GM12878 (cell line): ENCODE results near the gene FAXC. TPM values are rescaled to one million over a fixed set of nuclear protein-coding genes. Genes with fewer than 3 reads are reported as not detected.

Experiments
- ATAC-seq: fragments of 200-7000 bp; cut with Tn5 transposase; 3 replicates; pipeline ENCODE4 v1.9.1; 2020; ENCODE audit warnings: mild to moderate bottlenecking, moderate library complexity
- BruUV-seq: library from RNA; stranded (reverse); fragments of 400-500 nt; replicated peaks from 2 replicates; lab custom pipeline; 2021; lab: Mats Ljungman, UMichigan
- CTCF ChIA-PET: fragments of 300-600 bp; sonication (Branson Sonifier 250); formaldehyde crosslinking; extraction: SDS; loops from one replicate; lab custom pipeline; 2021; ENCODE audit warnings: inconsistent platforms; lab: Yijun Ruan, JAX
- POLR2A ChIA-PET: fragments of 350-600 bp; formaldehyde crosslinking; extraction: SDS; loops from one replicate; lab custom pipeline; 2021; ENCODE audit warnings: inconsistent platforms; lab: Charles Lee
- RAD21 ChIA-PET: fragments of 300-600 bp; sonication (Branson Sonifier 250); formaldehyde crosslinking; loops from one replicate; lab custom pipeline; 2023; ENCODE audit warnings: antibody characterized with exemption; ENCODE audit not compliant: unreplicated experiment; lab: Charles Lee
- SMC1A ChIA-PET: fragments of 300-600 bp; sonication (Branson Sonifier 250); formaldehyde crosslinking; loops from one replicate; lab custom pipeline; 2023; ENCODE audit not compliant: unreplicated experiment, uncharacterized antibody; lab: Charles Lee
- DNase-seq: peaks from one replicate; pipeline ENCODE4 v3.0.0-alpha.2; 2011; ENCODE audit warnings: low read depth, low spot score
- FAIRE-seq: peaks from 3 replicates; lab custom pipeline; 2011; peaks lifted over from hg19 to GRCh38; lab: Jason Lieb, UNC
- H2AFZ ChIP-seq: 2 replicates; pipeline ENCODE4 v1.6.0; 2011; ENCODE audit warnings: low read depth, low read length, control low read depth; ENCODE audit not compliant: control insufficient read depth
- H3K27ac ChIP-seq: 2 replicates; pipeline ENCODE4 v1.5.1; 2011; ENCODE audit warnings: control low read depth; ENCODE audit not compliant: control insufficient read depth, insufficient read depth
- H3K27me3 ChIP-seq, 2 experiments: replicated peaks in 1 of 2; 2 replicates each; pipeline versions ENCODE4 v1.6.0 to v1.6.1; 2011; ENCODE audit warnings: low read length in 1 of 2; ENCODE audit not compliant: control insufficient read depth in 2 of 2, insufficient read depth in 2 of 2
- H3K36me3 ChIP-seq, 2 experiments: 2 replicates each; pipeline ENCODE4 v1.5.1; 2011; ENCODE audit warnings: low read length in 1 of 2; ENCODE audit not compliant: control insufficient read depth in 2 of 2, insufficient read depth in 2 of 2
- H3K4me1 ChIP-seq: 2 replicates; pipeline ENCODE4 v1.6.1; 2011; ENCODE audit warnings: mild to moderate bottlenecking, low read length, moderate library complexity, mixed read lengths; ENCODE audit not compliant: control insufficient read depth, insufficient read depth
- H3K4me2 ChIP-seq: 2 replicates; pipeline ENCODE4 v1.6.0; 2011; ENCODE audit warnings: control low read depth; ENCODE audit not compliant: control insufficient read depth, insufficient read depth
- H3K4me3 ChIP-seq: fragments of 200-600 bp; sonication (generic); 2 replicates; pipeline ENCODE4 v1.5.1; 2016
- H3K79me2 ChIP-seq: 2 replicates; pipeline ENCODE4 v1.6.0; 2011; ENCODE audit warnings: low read length; ENCODE audit not compliant: control insufficient read depth, insufficient read depth
- H3K9ac ChIP-seq: 2 replicates; pipeline ENCODE4 v1.8.0; 2011; ENCODE audit warnings: low read length, control low read depth, mixed read lengths; ENCODE audit not compliant: control insufficient read depth, insufficient read depth
- H3K9me3 ChIP-seq: replicated peaks from 3 replicates; pipeline ENCODE4 v1.5.1; 2011; ENCODE audit warnings: mild to moderate bottlenecking, low read length; ENCODE audit not compliant: control insufficient read depth, insufficient read depth
- H4K20me1 ChIP-seq: 2 replicates; pipeline ENCODE4 v1.6.0; 2011; ENCODE audit not compliant: control insufficient read depth, insufficient read depth
- BCL11A ChIP-seq: IDR thresholded peaks from 2 replicates; pipeline ENCODE4 v1.6.1; 2011; ENCODE audit warnings: low read depth, low read length
- CHD1 ChIP-seq: IDR thresholded peaks from 2 replicates; pipeline ENCODE4 v1.6.1; 2012; ENCODE audit warnings: low read depth, low read length, improper control_type of control experiment
- FOS ChIP-seq: IDR thresholded peaks from 3 replicates; pipeline ENCODE4 v1.6.1; 2011; ENCODE audit warnings: borderline replicate concordance; ENCODE audit not compliant: insufficient read length; ENCODE audit errors: extremely low read depth
- HDAC2 ChIP-seq: fragments of 200-600 bp; sonication (generic); IDR thresholded peaks from 2 replicates; pipeline ENCODE4 v1.6.1; 2017
- MEF2A ChIP-seq: IDR thresholded peaks from 2 replicates; pipeline ENCODE4 v1.6.1; 2011; ENCODE audit warnings: low read depth, mild to moderate bottlenecking, low read length, moderate library complexity; ENCODE audit not compliant: insufficient read depth
- MTA2 ChIP-seq: fragments of 450-650 bp; IDR thresholded peaks from 2 replicates; pipeline ENCODE4 v1.6.1; 2016; ENCODE audit warnings: low read depth, mild to moderate bottlenecking, moderate library complexity
- NR2F1 ChIP-seq: fragments of 450-650 bp; conservative IDR thresholded peaks from 2 replicates; pipeline ENCODE4 v1.6.1; 2017; ENCODE audit warnings: mild to moderate bottlenecking
- RELA ChIP-seq: fragments of 450-650 bp; IDR thresholded peaks from 2 replicates; pipeline ENCODE4 v1.8.0; 2014; ENCODE audit warnings: borderline replicate concordance; ENCODE audit not compliant: partially characterized antibody
- SMAD5 ChIP-seq: IDR thresholded peaks from 2 replicates; pipeline ENCODE4 v1.6.1; 2016; ENCODE audit warnings: antibody characterized with exemption, low read depth
- TAF1 ChIP-seq: IDR thresholded peaks from 2 replicates; pipeline ENCODE4 v1.6.1; 2011; ENCODE audit warnings: mild to moderate bottlenecking, low read depth, low read length, borderline replicate concordance
- YY1 ChIP-seq: IDR thresholded peaks from 2 replicates; pipeline ENCODE4 v1.6.1; 2011; ENCODE audit warnings: low read depth, mild to moderate bottlenecking, low read length
- WGBS: methylation state at CpG from one replicate; pipeline ENCODE4 v1.1.6; 2016; ENCODE audit warnings: low lambda C conversion rate; ENCODE audit not compliant: insufficient replicate concordance, insufficient coverage; ENCODE audit errors: missing lambda C conversion rate; 5-methylcytosine and 5-hydroxymethylcytosine counted together
- in situ Hi-C: fragments of 300-500 bp; cut with MboI; formaldehyde crosslinking; loops from 9 replicates; pipeline ENCODE4 v1.14.3; 2018; ENCODE audit warnings: mixed read lengths
- intact Hi-C: fragments of 100-400 bp; cut with micrococcal nuclease; formaldehyde crosslinking; loops from one replicate; pipeline ENCODE4 v1.14.2; 2022; ENCODE audit not compliant: unreplicated experiment
- polyA plus RNA-seq, 11 experiments: library from polyadenylated mRNA; depleted of rRNA in 4 of 11; unstranded in 6 of 11; stranded (reverse) in 5 of 11; fragments of >200 nt; fragmentation: Nextera tagmentation in 4 of 11; fragmentation: Illumina TruSeq in 1 of 11; extraction: Ambion mirVana in 4 of 11; extraction: Trizol in 1 of 11; gene quantifications; 1 replicate in 1 of 11; 2 replicates in 10 of 11; pipeline versions ENCODE4 v1.2.1 to v1.2.3, GENCODE V29; 2011 to 2016; ENCODE audit warnings: inconsistent platforms in 2 of 11, missing spikeins in 2 of 11, low read depth in 1 of 11
- total RNA-seq, 4 experiments: library from RNA; depleted of rRNA in 3 of 4; stranded (reverse); fragments of >200 nt in 3 of 4; fragmentation: Illumina TruSeq in 1 of 4; extraction: Trizol in 1 of 4; gene quantifications; 2 replicates each; pipeline versions ENCODE4 v1.2.1 to v1.2.3, GENCODE V29; 2013 to 2021
- TF ChIP-seq, protein P1 (sequence below): IDR thresholded peaks from 2 replicates; pipeline ENCODE4 v1.6.1; 2011; ENCODE audit warnings: borderline replicate concordance, low read depth, mild to moderate bottlenecking, moderate library complexity, low read length; ENCODE audit not compliant: insufficient read depth, poor library complexity, severe bottlenecking
- TF ChIP-seq, protein P2 (sequence below): fragments of 450-650 bp; IDR thresholded peaks from 2 replicates; pipeline ENCODE4 v1.6.1; 2017; ENCODE audit warnings: low read depth, mild to moderate bottlenecking, moderate library complexity
- TF ChIP-seq, protein P3 (sequence below): fragments of 450-650 bp; IDR thresholded peaks from 2 replicates; pipeline ENCODE4 v1.6.1; 2016; ENCODE audit warnings: mild to moderate bottlenecking

FAXC gene
- total and polyA plus RNA-seq, 10 of the 15 experiments (the other 5 are each of a cell fraction or from before 2014, with no cell fraction given), result not detected

DNA sequence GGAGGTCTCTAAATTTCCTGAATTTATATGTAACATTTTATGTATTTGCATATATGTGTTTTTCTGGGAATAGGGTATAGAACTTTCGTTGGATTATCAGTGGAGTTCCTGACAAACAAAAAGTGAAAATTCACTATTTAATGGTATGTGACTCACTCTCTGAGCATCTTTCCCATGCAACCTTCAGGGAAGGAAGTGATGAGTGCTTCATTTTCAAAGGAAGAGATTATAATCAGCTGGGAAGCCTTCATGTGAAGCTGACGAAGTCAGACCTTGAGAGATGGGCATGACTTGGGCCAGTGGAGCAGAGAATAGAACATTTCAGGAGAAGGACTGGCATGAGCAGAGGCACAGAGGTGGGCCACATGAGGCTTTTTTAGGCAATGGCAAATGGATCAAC lies 72.7 kb downstream of the FAXC start:
- SMC1A ChIA-PET, result no interaction called here
- Histone ChIP-seq H3K4me3 (no peak overlapping the region), H3K9ac (no peak overlapping the region), H3K27me3 (0 out of 4 replicates have a peak, but pooled peaks cover 0 to 5% of the 10 kb centered on the region in 2 experiments)
- no peak for DNase-seq
- in situ Hi-C loops, result no loop called here
- FAIRE-seq, result no peak
- CTCF ChIA-PET, result no interaction called here
- POLR2A ChIA-PET, result no interaction called here
- TF ChIP-seq SMAD5 (no peak), NR2F1 (no peak)
- TF ChIP-seq, all 136 proteins: peak for 0
- no peak overlapping the region for H3K27ac ChIP-seq
- H3K4me2 ChIP-seq, result no peak overlapping the region
- no peaks in the 10 kb centered on the region for H3K9me3 ChIP-seq
- intact Hi-C loops, result no loop called here
- no TSS peak for BruUV-seq
- no peaks in the 10 kb centered on the region for H4K20me1 ChIP-seq
- 0% methylated on average over 2 of the region's 2 CpGs for WGBS
- no peaks in the 10 kb centered on the region for H3K4me1 ChIP-seq
- no peaks in the 10 kb centered on the region for H3K79me2 ChIP-seq
- H2AFZ ChIP-seq, result no peak overlapping the region
- no peaks in the 10 kb centered on the region for H3K36me3 ChIP-seq
- no peak for ATAC-seq
- RAD21 ChIA-PET, result no interaction called here

DNA sequence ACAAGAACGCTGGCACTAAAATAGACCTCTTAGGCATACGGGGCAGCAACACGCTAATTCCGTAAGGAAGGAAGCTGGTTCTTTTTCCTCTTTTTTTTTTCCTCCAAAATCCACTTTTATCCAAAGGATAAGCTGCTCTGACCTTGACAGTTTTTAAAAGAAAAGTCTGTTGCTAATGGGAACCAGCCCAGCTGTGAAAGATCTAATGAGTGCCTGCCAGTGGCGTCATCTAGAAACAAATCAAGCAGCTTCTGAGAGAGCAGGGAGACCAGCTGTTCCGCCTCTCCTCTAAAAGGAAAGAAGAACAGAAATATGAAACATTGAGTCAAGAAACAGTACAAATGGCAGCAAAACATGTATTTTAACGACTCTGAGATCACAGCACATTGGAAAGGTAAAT lies 78.6 kb downstream of the FAXC start:
- CTCF ChIA-PET, result interaction anchor here (0.6 kb wide), 1 partner anchor 128 kb away, joined by 3 read pairs; no protein-coding TSS in a partner anchor
- SMC1A ChIA-PET, result interaction anchor here (0.7 kb wide), 1 partner anchor 123 kb away, joined by 3 read pairs; the partner anchor contains the start of gene COQ3
- POLR2A ChIA-PET, result interaction anchor here (0.6 kb wide), 1 partner anchor 179 kb away, joined by 4 read pairs; no protein-coding TSS in a partner anchor
- Histone ChIP-seq H3K4me3 (no peak overlapping the region), H4K20me1 (no peaks in the 10 kb centered on the region), H3K9me3 (no peaks in the 10 kb centered on the region), H3K36me3 (no peaks in the 10 kb centered on the region), H3K4me2 (no peak overlapping the region), H3K27me3 (no peaks in the 10 kb centered on the region), H3K9ac (no peak overlapping the region), H3K27ac (no peak overlapping the region), H2AFZ (no peak overlapping the region), H3K79me2 (no peaks in the 10 kb centered on the region), H3K4me1 (no peaks in the 10 kb centered on the region)
- RAD21 ChIA-PET, result no interaction called here
- in situ Hi-C loops (no loop called here), intact Hi-C loops (no loop called here)
- BruUV-seq, result no TSS peak
- FAIRE-seq (no peak), ATAC-seq (no peak), DNase-seq (no peak)
- TF ChIP-seq RELA (no peak), MEF2A (no peak), NR2F1 (no peak), YY1 (no peak), BCL11A (no peak), HDAC2 (no peak), FOS (no peak), CHD1 (no peak), TAF1 (no peak), MTA2 (no peak)
- TF ChIP-seq, protein P1, sequence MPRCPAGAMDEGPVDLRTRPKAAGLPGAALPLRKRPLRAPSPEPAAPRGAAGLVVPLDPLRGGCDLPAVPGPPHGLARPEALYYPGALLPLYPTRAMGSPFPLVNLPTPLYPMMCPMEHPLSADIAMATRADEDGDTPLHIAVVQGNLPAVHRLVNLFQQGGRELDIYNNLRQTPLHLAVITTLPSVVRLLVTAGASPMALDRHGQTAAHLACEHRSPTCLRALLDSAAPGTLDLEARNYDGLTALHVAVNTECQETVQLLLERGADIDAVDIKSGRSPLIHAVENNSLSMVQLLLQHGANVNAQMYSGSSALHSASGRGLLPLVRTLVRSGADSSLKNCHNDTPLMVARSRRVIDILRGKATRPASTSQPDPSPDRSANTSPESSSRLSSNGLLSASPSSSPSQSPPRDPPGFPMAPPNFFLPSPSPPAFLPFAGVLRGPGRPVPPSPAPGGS, result no peak
- TF ChIP-seq, protein P2, sequence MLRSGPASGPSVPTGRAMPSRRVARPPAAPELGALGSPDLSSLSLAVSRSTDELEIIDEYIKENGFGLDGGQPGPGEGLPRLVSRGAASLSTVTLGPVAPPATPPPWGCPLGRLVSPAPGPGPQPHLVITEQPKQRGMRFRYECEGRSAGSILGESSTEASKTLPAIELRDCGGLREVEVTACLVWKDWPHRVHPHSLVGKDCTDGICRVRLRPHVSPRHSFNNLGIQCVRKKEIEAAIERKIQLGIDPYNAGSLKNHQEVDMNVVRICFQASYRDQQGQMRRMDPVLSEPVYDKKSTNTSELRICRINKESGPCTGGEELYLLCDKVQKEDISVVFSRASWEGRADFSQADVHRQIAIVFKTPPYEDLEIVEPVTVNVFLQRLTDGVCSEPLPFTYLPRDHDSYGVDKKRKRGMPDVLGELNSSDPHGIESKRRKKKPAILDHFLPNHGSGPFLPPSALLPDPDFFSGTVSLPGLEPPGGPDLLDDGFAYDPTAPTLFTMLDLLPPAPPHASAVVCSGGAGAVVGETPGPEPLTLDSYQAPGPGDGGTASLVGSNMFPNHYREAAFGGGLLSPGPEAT, result no peak
- TF ChIP-seq, protein P3, sequence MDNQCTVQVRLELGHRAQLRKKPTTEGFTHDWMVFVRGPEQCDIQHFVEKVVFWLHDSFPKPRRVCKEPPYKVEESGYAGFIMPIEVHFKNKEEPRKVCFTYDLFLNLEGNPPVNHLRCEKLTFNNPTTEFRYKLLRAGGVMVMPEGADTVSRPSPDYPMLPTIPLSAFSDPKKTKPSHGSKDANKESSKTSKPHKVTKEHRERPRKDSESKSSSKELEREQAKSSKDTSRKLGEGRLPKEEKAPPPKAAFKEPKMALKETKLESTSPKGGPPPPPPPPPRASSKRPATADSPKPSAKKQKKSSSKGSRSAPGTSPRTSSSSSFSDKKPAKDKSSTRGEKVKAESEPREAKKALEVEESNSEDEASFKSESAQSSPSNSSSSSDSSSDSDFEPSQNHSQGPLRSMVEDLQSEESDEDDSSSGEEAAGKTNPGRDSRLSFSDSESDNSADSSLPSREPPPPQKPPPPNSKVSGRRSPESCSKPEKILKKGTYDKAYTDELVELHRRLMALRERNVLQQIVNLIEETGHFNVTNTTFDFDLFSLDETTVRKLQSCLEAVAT, result no peak
- WGBS, result 67% methylated on average over 7 of the region's 7 CpGs
